Measurements from ENCODE around the gene OTOA.
"Not testable (repeated sequence)": the region's sequence is repeated elsewhere in the genome, so short reads cannot be mapped to it uniquely, and the experiment has no call there.

Gene OTOA

DNA sequence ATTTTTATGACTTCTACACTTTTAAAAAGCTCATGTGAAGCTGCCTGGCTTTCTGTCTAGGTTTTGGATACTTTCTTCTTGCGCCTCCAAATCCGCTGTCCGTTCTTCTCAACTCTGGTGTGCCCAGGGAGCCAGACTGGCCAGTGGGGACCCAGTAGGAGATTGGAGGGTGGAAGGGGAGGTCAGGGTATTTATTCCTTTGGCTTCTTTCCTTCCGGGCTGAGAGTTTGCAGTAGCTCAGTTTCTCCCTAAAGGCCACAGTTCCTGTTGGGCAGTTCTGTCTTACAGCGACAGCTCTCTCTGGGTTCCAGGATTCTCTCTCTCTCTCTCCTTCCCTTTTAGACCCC is 109.4 kb downstream of the OTOA start:
- not testable (repeated sequence) for H3K4me1 ChIP-seq (ENCODE audit: insufficient read depth, insufficient read length); DNase-seq (ENCODE audit: low read depth, low spot score); H3K27me3 ChIP-seq (ENCODE audit: insufficient read depth, insufficient read length); H3K9me3 ChIP-seq (ENCODE audit: insufficient read depth, low read length); H3K9ac ChIP-seq (ENCODE audit: insufficient read length, low read depth); H3K36me3 ChIP-seq (ENCODE audit: insufficient read depth, insufficient read length, low read length); H3K4me3 ChIP-seq (ENCODE audit: insufficient read length, low read depth)

DNA sequence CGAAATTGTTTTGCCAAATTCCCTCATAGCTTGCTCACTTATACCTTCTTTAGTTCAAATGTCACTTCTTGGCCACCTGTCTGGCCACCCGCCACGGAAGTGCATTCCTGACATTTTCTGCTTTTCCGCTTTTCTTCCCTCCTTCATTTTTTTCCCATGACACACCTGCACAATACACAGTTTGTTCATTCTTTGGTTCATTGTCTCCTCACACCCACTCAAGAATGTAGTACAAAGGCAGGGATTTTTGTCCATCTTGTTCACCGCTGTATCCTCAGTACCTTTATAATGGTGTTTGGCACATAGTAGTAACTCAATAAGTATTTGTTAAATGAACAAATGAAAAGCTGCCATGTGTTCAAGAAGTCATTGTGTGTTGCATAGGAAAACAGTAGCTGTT is 116.8 kb downstream of the OTOA start:
- not testable (repeated sequence) for H3K4me1 ChIP-seq (ENCODE audit: insufficient read depth, insufficient read length); H3K9me3 ChIP-seq (ENCODE audit: insufficient read depth, low read length); DNase-seq (ENCODE audit: low read depth, low spot score); H3K27me3 ChIP-seq (ENCODE audit: insufficient read depth, insufficient read length); H3K4me3 ChIP-seq (ENCODE audit: insufficient read length, low read depth); H3K36me3 ChIP-seq (ENCODE audit: insufficient read depth, insufficient read length, low read length); H3K9ac ChIP-seq (ENCODE audit: insufficient read length, low read depth)

DNA sequence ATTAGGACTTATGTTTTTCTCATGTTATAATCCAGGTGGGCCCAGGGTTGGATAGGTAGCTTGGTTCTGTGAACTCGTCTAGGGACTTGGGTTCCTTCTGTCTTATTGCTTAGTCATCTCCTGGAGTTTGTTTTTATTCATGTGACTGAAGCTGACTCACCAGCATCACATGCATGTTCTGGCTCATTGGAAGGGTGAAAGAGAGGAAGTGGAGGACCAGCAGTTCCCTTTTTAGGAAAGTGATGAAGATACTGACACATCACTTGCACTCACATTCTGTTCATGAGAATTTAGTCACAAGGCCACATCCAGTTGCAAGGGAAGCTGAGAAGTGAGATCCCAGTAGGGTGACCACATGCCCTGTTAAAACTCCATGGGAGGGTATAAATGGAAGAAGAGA is 126.7 kb downstream of the OTOA start:
- not testable (repeated sequence) for H3K36me3 ChIP-seq (ENCODE audit: insufficient read depth, insufficient read length, low read length); H3K4me1 ChIP-seq (ENCODE audit: insufficient read depth, insufficient read length); DNase-seq (ENCODE audit: low read depth, low spot score); H3K9ac ChIP-seq (ENCODE audit: insufficient read length, low read depth); H3K27me3 ChIP-seq (ENCODE audit: insufficient read depth, insufficient read length); H3K4me3 ChIP-seq (ENCODE audit: insufficient read length, low read depth); H3K9me3 ChIP-seq (ENCODE audit: insufficient read depth, low read length)

DNA sequence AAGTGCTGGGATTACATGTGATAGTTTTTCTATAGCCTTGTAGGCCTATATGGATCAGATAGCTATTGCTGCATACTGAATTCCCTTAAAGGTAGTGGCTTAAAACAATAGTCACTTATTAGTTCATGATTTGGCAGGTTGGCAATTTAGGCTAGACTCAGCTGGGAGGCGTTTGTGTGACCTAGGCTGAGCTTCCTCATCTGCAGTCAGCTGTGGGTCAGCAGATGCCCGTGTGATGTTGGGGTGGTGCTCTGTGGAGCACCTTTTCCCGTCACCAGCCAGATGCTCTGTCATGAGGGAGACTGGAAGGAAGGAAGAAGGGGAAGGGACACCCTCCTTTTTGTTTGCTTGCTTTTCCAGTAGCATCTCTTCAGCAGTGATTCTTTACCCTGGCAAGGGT is 129.5 kb downstream of the OTOA start:
- H3K9ac ChIP-seq (ENCODE audit: insufficient read length, low read depth); H3K9me3 ChIP-seq (ENCODE audit: insufficient read depth, low read length); H3K27me3 ChIP-seq (ENCODE audit: insufficient read depth, insufficient read length); H3K36me3 ChIP-seq (ENCODE audit: insufficient read depth, insufficient read length, low read length); H3K4me1 ChIP-seq (ENCODE audit: insufficient read depth, insufficient read length); H3K4me3 ChIP-seq (ENCODE audit: insufficient read length, low read depth); DNase-seq (ENCODE audit: low read depth, low spot score): not testable (repeated sequence)

DNA sequence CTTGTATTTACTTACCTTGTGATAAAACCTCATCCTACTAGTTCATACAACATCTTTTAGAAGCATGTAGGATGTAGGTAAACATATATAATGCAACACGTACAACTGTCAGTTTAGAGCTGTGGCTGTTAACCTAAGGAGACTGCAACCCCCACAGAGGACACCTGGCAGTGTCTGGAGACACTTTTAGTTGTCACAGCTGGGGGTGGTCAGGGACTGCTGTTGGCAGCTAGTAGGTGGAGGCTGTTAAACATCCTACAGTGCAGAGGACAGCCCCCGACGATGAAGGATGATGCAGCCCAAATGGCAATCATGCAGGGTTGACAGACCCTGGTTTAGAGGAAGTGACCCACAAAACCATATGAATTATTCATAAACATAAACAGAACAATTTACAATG is 134.8 kb downstream of the OTOA start:
- not testable (repeated sequence) for H3K4me3 ChIP-seq (ENCODE audit: insufficient read length, low read depth); DNase-seq (ENCODE audit: low read depth, low spot score); H3K9me3 ChIP-seq (ENCODE audit: insufficient read depth, low read length); H3K4me1 ChIP-seq (ENCODE audit: insufficient read depth, insufficient read length); H3K36me3 ChIP-seq (ENCODE audit: insufficient read depth, insufficient read length, low read length); H3K27me3 ChIP-seq (ENCODE audit: insufficient read depth, insufficient read length); H3K9ac ChIP-seq (ENCODE audit: insufficient read length, low read depth)

DNA sequence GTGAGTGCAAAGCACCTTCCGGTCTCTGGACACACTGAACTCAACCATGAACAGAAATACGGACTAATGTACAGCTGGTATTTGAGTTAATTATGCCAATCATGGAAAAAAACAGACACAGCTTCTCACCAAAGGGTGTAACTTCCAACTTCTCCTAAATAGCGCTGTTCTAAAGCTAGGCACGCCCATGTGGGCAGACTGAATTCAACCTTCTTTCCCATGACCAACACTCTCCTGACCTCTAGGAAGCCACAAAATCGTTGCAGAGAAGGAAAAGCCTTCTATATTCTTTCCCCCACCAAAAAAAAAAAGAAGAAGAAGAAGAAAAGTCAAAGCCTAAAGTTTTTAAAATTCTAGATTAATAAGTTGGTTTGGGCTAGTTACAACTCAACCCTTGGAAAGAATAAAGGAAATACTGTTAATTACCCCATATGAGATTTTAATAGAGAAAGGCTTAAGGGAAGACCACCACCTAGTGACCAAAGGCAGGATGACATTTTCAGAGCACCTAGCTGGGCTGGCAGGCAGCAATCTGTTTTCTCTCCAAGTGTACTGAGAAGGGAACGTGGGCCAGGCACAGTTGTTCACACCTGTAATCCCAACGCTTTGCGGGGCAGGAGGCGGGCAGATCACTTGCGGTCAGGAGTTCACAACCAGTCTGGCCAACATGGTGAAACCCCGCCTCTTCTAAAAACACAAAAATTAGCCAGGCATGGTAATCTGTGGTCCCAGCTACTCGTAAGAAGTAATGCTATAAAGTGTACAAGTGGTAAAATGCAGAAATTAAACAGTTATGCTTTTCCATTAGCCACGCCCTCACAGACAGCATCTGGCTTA is 138.0 kb downstream of the OTOA start:
- DNase-seq (ENCODE audit: low read depth, low spot score); H3K4me1 ChIP-seq (ENCODE audit: insufficient read depth, insufficient read length); H3K9me3 ChIP-seq (ENCODE audit: insufficient read depth, low read length); H3K36me3 ChIP-seq (ENCODE audit: insufficient read depth, insufficient read length, low read length); H3K9ac ChIP-seq (ENCODE audit: insufficient read length, low read depth); H3K27me3 ChIP-seq (ENCODE audit: insufficient read depth, insufficient read length); H3K4me3 ChIP-seq (ENCODE audit: insufficient read length, low read depth): not testable (repeated sequence)

DNA sequence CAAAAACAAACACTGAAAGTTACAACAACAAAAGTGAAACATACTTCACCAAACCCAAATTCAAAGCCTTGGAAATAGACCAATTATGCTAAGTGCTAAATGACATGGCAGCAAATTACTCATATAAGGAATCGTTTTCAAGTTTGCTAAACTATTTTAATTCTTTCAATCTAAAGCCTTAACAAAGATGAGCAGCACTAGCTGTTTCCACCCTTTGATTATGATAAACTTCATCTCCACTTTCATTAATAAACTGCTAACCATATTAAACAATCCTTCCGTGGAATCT is 138.6 kb downstream of the OTOA start:
- not testable (repeated sequence) for H3K9me3 ChIP-seq (ENCODE audit: insufficient read depth, low read length); H3K9ac ChIP-seq (ENCODE audit: insufficient read length, low read depth); H3K4me1 ChIP-seq (ENCODE audit: insufficient read depth, insufficient read length); H3K36me3 ChIP-seq (ENCODE audit: insufficient read depth, insufficient read length, low read length); H3K4me3 ChIP-seq (ENCODE audit: insufficient read length, low read depth); DNase-seq (ENCODE audit: low read depth, low spot score); H3K27me3 ChIP-seq (ENCODE audit: insufficient read depth, insufficient read length)
